Upper lobe of left lung (tissue), 4 donors: ENCODE results near the gene TMEM231.

ENCODE experiments used
- EP300 ChIP-seq, 4 donors: sonication (generic); formaldehyde crosslinking; IDR thresholded peaks; one replicate each; pipeline ENCODE4 v1.5.1; 2017; ENCODE audit warnings: antibody characterized with exemption in 4 of 4, control low read depth in 2 of 4
- POLR2A ChIP-seq, 4 donors: fragments of 450-650 bp; IDR thresholded peaks; one replicate each; pipeline ENCODE4 v1.5.1; 2016 to 2017; ENCODE audit warnings: antibody characterized with exemption in 4 of 4, mild to moderate bottlenecking in 2 of 4
- POLR2AphosphoS5 ChIP-seq, 2 donors: sonication (generic); formaldehyde crosslinking; IDR thresholded peaks; one replicate each; pipeline ENCODE4 v1.5.1; 2017; ENCODE audit warnings: antibody characterized with exemption in 2 of 2
- TF ChIP-seq, protein P1 (sequence below), 6 experiments: fragments of 450-650 bp in 4 of 6; fragments of 200-600 bp in 2 of 6; sonication (generic) in 2 of 6; IDR thresholded peaks; one replicate each; pipeline ENCODE4 v1.5.1; 2016 to 2019; ENCODE audit warnings: antibody characterized with exemption in 6 of 6

- TF ChIP-seq, protein P1, sequence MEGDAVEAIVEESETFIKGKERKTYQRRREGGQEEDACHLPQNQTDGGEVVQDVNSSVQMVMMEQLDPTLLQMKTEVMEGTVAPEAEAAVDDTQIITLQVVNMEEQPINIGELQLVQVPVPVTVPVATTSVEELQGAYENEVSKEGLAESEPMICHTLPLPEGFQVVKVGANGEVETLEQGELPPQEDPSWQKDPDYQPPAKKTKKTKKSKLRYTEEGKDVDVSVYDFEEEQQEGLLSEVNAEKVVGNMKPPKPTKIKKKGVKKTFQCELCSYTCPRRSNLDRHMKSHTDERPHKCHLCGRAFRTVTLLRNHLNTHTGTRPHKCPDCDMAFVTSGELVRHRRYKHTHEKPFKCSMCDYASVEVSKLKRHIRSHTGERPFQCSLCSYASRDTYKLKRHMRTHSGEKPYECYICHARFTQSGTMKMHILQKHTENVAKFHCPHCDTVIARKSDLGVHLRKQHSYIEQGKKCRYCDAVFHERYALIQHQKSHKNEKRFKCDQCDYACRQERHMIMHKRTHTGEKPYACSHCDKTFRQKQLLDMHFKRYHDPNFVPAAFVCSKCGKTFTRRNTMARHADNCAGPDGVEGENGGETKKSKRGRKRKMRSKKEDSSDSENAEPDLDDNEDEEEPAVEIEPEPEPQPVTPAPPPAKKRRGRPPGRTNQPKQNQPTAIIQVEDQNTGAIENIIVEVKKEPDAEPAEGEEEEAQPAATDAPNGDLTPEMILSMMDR (IDR thresholded peaks at IDR 0.05), result no peak
- TF ChIP-seq POLR2A (IDR thresholded peaks at IDR 0.05), result no peak
- no peak for TF ChIP-seq POLR2AphosphoS5 (IDR thresholded peaks at IDR 0.05)
- no peak for TF ChIP-seq EP300 (IDR thresholded peaks at IDR 0.05)
Observed at GRCh38 chr16:75578725-75579124, 22.7 kb upstream of the TMEM231 start.
